Sigmoid colon (tissue), 4 donors: ENCODE measurements around the gene BMPR1A.

Source experiments
- CTCF ChIP-seq, 4 experiments: fragments of 450-650 bp in 3 of 4; fragments of 200-600 bp in 1 of 4; IDR thresholded peaks; one replicate each; pipeline ENCODE4 v1.5.1; 2016 to 2019; ENCODE audit warnings: antibody characterized with exemption in 4 of 4, mild to moderate bottlenecking in 3 of 4, moderate library complexity in 2 of 4
- POLR2AphosphoS5 ChIP-seq, 4 donors: sonication (generic); formaldehyde crosslinking; IDR thresholded peaks; one replicate each; pipeline ENCODE4 v1.6.1; 2017; ENCODE audit warnings: antibody characterized with exemption in 4 of 4

GRCh38 chr10:86955501-86956194, 199.2 kb downstream of the BMPR1A start:
- TF ChIP-seq POLR2AphosphoS5 (IDR thresholded peaks at IDR 0.05), result peak in 2 of 4 donors; percentile 25 to 38
- no peak for TF ChIP-seq CTCF (IDR thresholded peaks at IDR 0.05)
